ENCODE results near the gene CD9.

The CD9 gene

DNA sequence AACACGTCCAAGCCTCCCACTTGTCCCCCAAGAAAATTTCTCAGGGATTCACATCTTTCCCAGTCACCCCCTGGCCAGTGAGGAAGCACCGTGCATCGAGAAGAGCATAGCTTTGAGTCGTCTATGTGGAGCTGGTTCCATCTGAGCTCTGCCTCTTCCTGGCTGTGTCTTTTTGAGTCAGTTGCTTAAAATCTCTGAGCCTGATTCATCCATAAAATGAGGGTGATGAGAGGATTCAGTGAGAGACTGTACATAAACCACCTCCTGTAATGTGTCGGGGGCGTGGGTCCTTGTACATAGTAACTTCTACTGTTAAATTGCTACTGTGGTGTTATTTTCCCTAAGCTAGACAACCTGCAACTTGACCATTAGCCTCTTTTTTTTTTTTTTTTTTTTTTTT lies 13.8 kb downstream of the CD9 start:
- TF ChIP-seq, protein P1, sequence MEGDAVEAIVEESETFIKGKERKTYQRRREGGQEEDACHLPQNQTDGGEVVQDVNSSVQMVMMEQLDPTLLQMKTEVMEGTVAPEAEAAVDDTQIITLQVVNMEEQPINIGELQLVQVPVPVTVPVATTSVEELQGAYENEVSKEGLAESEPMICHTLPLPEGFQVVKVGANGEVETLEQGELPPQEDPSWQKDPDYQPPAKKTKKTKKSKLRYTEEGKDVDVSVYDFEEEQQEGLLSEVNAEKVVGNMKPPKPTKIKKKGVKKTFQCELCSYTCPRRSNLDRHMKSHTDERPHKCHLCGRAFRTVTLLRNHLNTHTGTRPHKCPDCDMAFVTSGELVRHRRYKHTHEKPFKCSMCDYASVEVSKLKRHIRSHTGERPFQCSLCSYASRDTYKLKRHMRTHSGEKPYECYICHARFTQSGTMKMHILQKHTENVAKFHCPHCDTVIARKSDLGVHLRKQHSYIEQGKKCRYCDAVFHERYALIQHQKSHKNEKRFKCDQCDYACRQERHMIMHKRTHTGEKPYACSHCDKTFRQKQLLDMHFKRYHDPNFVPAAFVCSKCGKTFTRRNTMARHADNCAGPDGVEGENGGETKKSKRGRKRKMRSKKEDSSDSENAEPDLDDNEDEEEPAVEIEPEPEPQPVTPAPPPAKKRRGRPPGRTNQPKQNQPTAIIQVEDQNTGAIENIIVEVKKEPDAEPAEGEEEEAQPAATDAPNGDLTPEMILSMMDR (conservative IDR thresholded peaks at IDR 0.05), result no peak
- peak overlapping the region; percentile 97 for H3K27ac ChIP-seq

DNA sequence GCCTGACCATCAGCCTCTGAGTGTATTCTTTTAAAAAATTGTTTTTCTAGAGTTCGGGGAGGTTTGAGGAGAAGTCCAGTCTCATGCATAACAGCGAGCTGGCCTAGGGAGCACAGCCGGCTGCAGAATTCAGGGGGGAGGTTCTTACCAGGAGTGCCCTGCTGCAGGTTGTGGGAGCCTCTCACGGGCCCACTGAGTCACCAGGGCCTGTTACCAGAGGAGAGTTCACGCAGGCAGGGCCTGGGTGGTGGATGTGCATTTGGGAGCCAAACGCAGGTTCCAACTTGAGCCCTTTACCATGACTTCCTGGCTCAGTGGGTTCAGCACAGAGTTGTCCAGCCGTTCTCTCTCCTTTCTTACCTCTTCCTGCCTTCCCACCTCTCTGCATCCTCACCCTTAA lies 14.4 kb downstream of the CD9 start:
- H3K27ac ChIP-seq, result peak overlapping the region; percentile 97

DNA sequence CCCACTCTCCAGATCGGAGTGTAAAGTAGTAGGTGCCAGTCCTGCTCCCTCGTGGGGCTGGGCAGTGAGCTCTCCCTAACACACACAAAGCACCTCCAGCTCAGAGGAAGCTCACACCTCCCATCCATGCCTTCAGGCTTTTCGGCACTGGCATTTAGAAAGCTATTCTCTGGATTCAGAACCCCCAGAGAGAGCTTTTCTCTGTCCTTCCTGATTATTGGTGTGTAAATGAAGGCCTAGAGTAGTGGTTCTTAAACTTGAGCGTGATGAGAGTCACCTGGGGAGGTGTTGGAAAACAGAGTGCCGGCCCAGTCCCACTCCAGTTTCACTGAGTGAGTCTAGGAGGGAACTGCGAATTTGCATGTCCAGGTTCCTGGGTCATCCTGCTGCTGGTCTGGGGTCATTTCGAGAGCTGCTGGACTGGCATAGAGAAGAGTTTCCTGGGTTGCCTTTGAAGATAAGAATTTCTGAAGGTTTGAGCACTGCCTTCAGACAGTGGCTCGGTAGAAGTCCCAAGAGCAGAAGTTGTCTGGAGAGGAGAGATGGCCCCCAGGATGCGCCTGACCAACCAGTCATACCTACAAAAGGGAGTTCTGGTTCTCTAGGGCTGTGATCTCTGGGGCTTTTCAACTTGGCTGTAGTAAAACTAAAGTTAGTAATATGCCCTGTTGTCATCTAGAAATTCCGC lies 15.1 kb downstream of the CD9 start:
- H3K27ac ChIP-seq, result peak overlapping the region; percentile 97
- TF ChIP-seq, protein P1 (conservative IDR thresholded peaks at IDR 0.05), result no peak

More for the DNA sequence above, 14.4 kb downstream of the CD9 start:
- TF ChIP-seq, protein P1 (conservative IDR thresholded peaks at IDR 0.05), result no peak

GRCh38 chr12:6215932-6216494 lies 15.8 kb downstream of the CD9 start:
- H3K27ac ChIP-seq, result peak overlapping the region; percentile 97
- TF ChIP-seq, protein P1 (conservative IDR thresholded peaks at IDR 0.05), result no peak

DNA sequence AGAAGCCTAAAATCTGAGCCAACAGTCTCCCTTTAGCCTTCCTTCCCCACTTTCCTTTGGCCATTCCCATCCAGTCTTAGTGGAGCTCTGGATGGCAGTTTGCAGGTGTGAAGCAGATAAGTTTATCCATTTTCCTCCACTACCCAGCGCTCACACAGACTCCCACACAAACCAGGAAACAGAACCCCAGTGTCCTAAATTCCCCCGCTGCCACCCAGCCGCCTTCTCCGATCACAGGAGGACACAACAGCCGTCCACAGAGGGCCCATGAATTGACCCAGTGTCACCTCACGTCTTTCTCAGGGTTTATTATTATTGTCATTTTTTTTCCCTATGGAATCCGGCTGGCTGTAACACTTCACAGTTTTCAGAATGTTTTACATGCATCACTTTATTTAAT lies 16.4 kb downstream of the CD9 start:
- H3K27ac ChIP-seq, result peak overlapping the region; percentile 97
- TF ChIP-seq, protein P1 (conservative IDR thresholded peaks at IDR 0.05), result no peak

GRCh38 chr12:6218347-6218925 lies 18.2 kb downstream of the CD9 start:
- TF ChIP-seq, protein P1 (conservative IDR thresholded peaks at IDR 0.05), result no peak
- H3K27ac ChIP-seq, result peak overlapping the region; percentile 97

- H3K27ac ChIP-seq, result peak overlapping the region; percentile 7; the same call in 1 of the 2 replicates
- TF ChIP-seq, protein P1 (conservative IDR thresholded peaks at IDR 0.05), result no peak
These were observed 19.8 kb downstream of the CD9 start for GRCh38 chr12:6219980-6220379.
